Caco-2 (cell line): ENCODE results near the gene CDK17. TPM values are rescaled to one million over a fixed set of nuclear protein-coding genes. Genes with fewer than 3 reads are reported as not detected.

Experiments used
- BruUV-seq: library from RNA; stranded (reverse); fragments of 400-500 nt; replicated peaks from 2 replicates; lab custom pipeline; 2021; lab: Mats Ljungman, UMichigan
- CTCF ChIA-PET: fragments of 300-600 bp; sonication (Branson Sonifier 250); formaldehyde crosslinking; loops from one replicate; lab custom pipeline; 2022; ENCODE audit warnings: antibody characterized with exemption; lab: Charles Lee
- POLR2A ChIA-PET: fragments of 300-600 bp; sonication (Branson Sonifier 250); formaldehyde crosslinking; loops from one replicate; lab custom pipeline; 2022; ENCODE audit warnings: antibody characterized with exemption; lab: Charles Lee
- DNase-seq, 2 experiments: peaks; one replicate each; pipeline versions ENCODE4 v3.0.0 to v3.0.0-alpha.2; 2020 to 2022
- H3K27me3 ChIP-seq: replicated peaks from 2 replicates; pipeline ENCODE4 v1.6.0; 2011; ENCODE audit warnings: low read length; ENCODE audit not compliant: control insufficient read depth, insufficient read depth
- H3K36me3 ChIP-seq: 2 replicates; pipeline ENCODE4 v1.5.1; 2011; ENCODE audit warnings: low read length; ENCODE audit not compliant: control insufficient read depth, insufficient read depth
- H3K4me1 ChIP-seq: fragments of 250-450 bp; sonication (Bioruptor Pico); 2 replicates; pipeline ENCODE4 v1.5.1; 2020; ENCODE audit warnings: mild to moderate bottlenecking
- H3K4me3 ChIP-seq: 2 replicates; pipeline ENCODE4 v1.5.1; 2011; ENCODE audit warnings: low read depth, mild to moderate bottlenecking, control low read depth, low read length
- H3K9me3 ChIP-seq: fragments of 250-450 bp; sonication (Bioruptor Pico); 2 replicates; pipeline ENCODE4 v1.5.1; 2020; ENCODE audit warnings: mild to moderate bottlenecking, moderate library complexity
- H3K27ac Mint-ChIP-seq: one replicate; pipeline ENCODE4 v1.8.0; 2022; ENCODE audit warnings: mixed read lengths; ENCODE audit not compliant: unreplicated experiment
- H3K27me3 Mint-ChIP-seq: one replicate; pipeline ENCODE4 v1.8.0; 2022; ENCODE audit warnings: mixed read lengths; ENCODE audit not compliant: insufficient read depth, unreplicated experiment
- H3K36me3 Mint-ChIP-seq: one replicate; pipeline ENCODE4 v1.8.0; 2022; ENCODE audit warnings: mild to moderate bottlenecking, mixed read lengths; ENCODE audit not compliant: insufficient read depth, unreplicated experiment
- H3K4me1 Mint-ChIP-seq: one replicate; pipeline ENCODE4 v1.8.0; 2022; ENCODE audit warnings: low read depth, mixed read lengths; ENCODE audit not compliant: unreplicated experiment
- H3K4me3 Mint-ChIP-seq: one replicate; pipeline ENCODE4 v1.8.0; 2022; ENCODE audit warnings: mild to moderate bottlenecking, moderate library complexity, mixed read lengths; ENCODE audit not compliant: unreplicated experiment
- H3K9me3 Mint-ChIP-seq: one replicate; pipeline ENCODE4 v1.8.0; 2022; ENCODE audit warnings: mixed read lengths; ENCODE audit not compliant: unreplicated experiment
- CTCF ChIP-seq, 2 experiments: fragments of 200-600 bp in 1 of 2; IDR thresholded peaks; 1 replicate in 1 of 2; 2 replicates in 1 of 2; pipeline versions ENCODE4 v1.5.1 to v1.8.0; 2011 to 2022; ENCODE audit warnings: antibody characterized with exemption in 1 of 2, control low read depth in 1 of 2, inconsistent platforms in 1 of 2, low read depth in 1 of 2, low read length in 1 of 2, mild to moderate bottlenecking in 1 of 2, moderate library complexity in 1 of 2; ENCODE audit not compliant: insufficient read depth in 1 of 2, severe bottlenecking in 1 of 2, unreplicated experiment in 1 of 2
- intact Hi-C: fragments of 100-400 bp; cut with micrococcal nuclease; formaldehyde crosslinking; loops from one replicate; pipeline ENCODE4 v1.10.0; 2022; ENCODE audit not compliant: unreplicated experiment
- total RNA-seq: library from RNA; stranded (reverse); gene quantifications from 2 replicates; pipeline ENCODE4 v1.2.3, GENCODE V29; 2022

CDK17 gene
- total RNA-seq, 1 experiment from 2014 or later = 11.7 TPM

- Histone ChIP-seq H3K36me3 (no peaks in the 10 kb centered on the region), H3K9me3 (no peaks in the 10 kb centered on the region), H3K4me3 (peak overlapping the region; percentile 69), H3K27me3 (no peaks in the 10 kb centered on the region), H3K4me1 (0 out of 2 replicates have a peak, but pooled peaks cover 9% of the 10 kb centered on the region)
- peak in 1 of 2 experiments; percentile 13 for DNase-seq
- Mint-ChIP-seq H3K9me3 (no peaks in the 10 kb centered on the region), H3K27ac (peak overlapping the region; percentile 9), H3K4me3 (peak overlapping the region; percentile 96), H3K27me3 (no peaks in the 10 kb centered on the region), H3K4me1 (peaks cover 18% of the 10 kb centered on the region), H3K36me3 (peaks cover 5% of the 10 kb centered on the region)
- peak; percentile 15 to 29 for TF ChIP-seq CTCF (IDR thresholded peaks at IDR 0.05; ENCODE audit: insufficient read depth in 1 of 2, low read depth in 1 of 2, low read length in 1 of 2, severe bottlenecking in 1 of 2, unreplicated experiment in 1 of 2)
- ChIA-PET CTCF (interaction anchor here (0.6 to 1.3 kb wide), 2 partner anchors 15 to 161 kb away, joined by 3 to 4 read pairs; no protein-coding TSS in a partner anchor), POLR2A (no interaction called here)
- no TSS peak for BruUV-seq
- intact Hi-C loops = loop anchor here (1.0 to 2.0 kb wide), 3 partner anchors 15 to 186 kb away; no protein-coding TSS in a partner anchor
Observed at GRCh38 chr12:96401076-96401871, 1.0 kb upstream of the CDK17 start.

- 0 out of 2 replicates have a peak, but pooled peaks cover 9% of the 10 kb centered on the region for H3K4me1 ChIP-seq
- intact Hi-C loops = loop anchor here (1.0 to 2.0 kb wide), 4 partner anchors 16 to 338 kb away; no protein-coding TSS in a partner anchor
- H3K36me3 ChIP-seq = no peaks in the 10 kb centered on the region
- no peaks in the 10 kb centered on the region for H3K9me3 Mint-ChIP-seq
- POLR2A ChIA-PET = no interaction called here
- no TSS peak for BruUV-seq
- peaks cover 18% of the 10 kb centered on the region for H3K4me1 Mint-ChIP-seq
- no peaks in the 10 kb centered on the region for H3K27me3 Mint-ChIP-seq
- peak overlapping the region; percentile 69 for H3K4me3 ChIP-seq
- TF ChIP-seq CTCF (IDR thresholded peaks at IDR 0.05; ENCODE audit: insufficient read depth in 1 of 2, low read depth in 1 of 2, low read length in 1 of 2, severe bottlenecking in 1 of 2, unreplicated experiment in 1 of 2) = no peak
- H3K27ac Mint-ChIP-seq = peak overlapping the region; percentile 9
- CTCF ChIA-PET = interaction anchor here (1.2 kb wide), 1 partner anchor 185 kb away, joined by 7 read pairs; no protein-coding TSS in a partner anchor
- no peak for DNase-seq
- peak overlapping the region; percentile 96 for H3K4me3 Mint-ChIP-seq
- peaks cover 5% of the 10 kb centered on the region for H3K36me3 Mint-ChIP-seq
- H3K9me3 ChIP-seq = no peaks in the 10 kb centered on the region
- H3K27me3 ChIP-seq = no peaks in the 10 kb centered on the region
Observed at GRCh38 chr12:96400631-96401075, 414 bp upstream of the CDK17 start.

- no TSS peak for BruUV-seq
- Histone ChIP-seq H3K9me3 (no peaks in the 10 kb centered on the region), H3K36me3 (no peaks in the 10 kb centered on the region), H3K4me1 (0 out of 2 replicates have a peak, but pooled peaks cover 9% of the 10 kb centered on the region), H3K27me3 (no peaks in the 10 kb centered on the region), H3K4me3 (peak overlapping the region; percentile 69)
- Mint-ChIP-seq H3K9me3 (no peaks in the 10 kb centered on the region), H3K4me1 (peaks cover 18% of the 10 kb centered on the region), H3K36me3 (peaks cover 5% of the 10 kb centered on the region), H3K4me3 (peak overlapping the region; percentile 96), H3K27me3 (no peaks in the 10 kb centered on the region), H3K27ac (peak overlapping the region; percentile 84)
- peak; percentile 55 to 58 for DNase-seq
- intact Hi-C loops = no loop called here
- peak in 1 of 2 experiments; percentile 14 for TF ChIP-seq CTCF (IDR thresholded peaks at IDR 0.05; ENCODE audit: insufficient read depth in 1 of 2, low read depth in 1 of 2, low read length in 1 of 2, severe bottlenecking in 1 of 2, unreplicated experiment in 1 of 2)
- ChIA-PET POLR2A (interaction anchor here (0.7 kb wide), 1 partner anchor 1666 kb away, joined by 4 read pairs; no protein-coding TSS in a partner anchor), CTCF (interaction anchor here (0.6 to 1.2 kb wide), 4 partner anchors 8 to 184 kb away, joined by 3 to 8 read pairs (median 6); no protein-coding TSS in a partner anchor)
Observed at GRCh38 chr12:96399120-96399918, 920 bp downstream of the CDK17 start.
